ENCODE data around the gene FAM47C.
"Not testable (repeated sequence)": the region's sequence is repeated elsewhere in the genome, so short reads cannot be mapped to it uniquely, and the experiment has no call there.

DNA sequence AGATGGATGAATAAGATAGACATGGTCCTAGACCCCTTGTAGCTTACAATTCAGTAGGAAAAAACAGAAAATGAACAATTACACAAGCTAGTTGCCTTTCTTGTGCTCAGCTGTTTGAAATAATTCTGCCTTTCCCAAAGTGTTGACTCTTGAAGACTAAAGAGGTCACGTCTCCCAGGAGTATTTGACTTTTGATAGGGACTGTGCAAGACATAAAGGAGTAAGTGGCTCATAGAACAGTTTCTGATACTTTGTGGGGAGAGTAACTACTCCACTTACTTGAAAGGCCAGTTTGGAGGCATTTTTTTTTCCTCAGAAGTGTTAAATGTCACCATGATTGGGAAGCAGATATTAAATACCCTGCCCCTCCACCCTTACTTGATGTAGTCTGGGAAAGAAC lies 21.0 kb upstream of the FAM47C start:
- TF ChIP-seq EZH2phosphoT487 (IDR thresholded peaks at IDR 0.05; ENCODE audit: borderline replicate concordance) = not testable (repeated sequence)
- TF ChIP-seq, protein P1, sequence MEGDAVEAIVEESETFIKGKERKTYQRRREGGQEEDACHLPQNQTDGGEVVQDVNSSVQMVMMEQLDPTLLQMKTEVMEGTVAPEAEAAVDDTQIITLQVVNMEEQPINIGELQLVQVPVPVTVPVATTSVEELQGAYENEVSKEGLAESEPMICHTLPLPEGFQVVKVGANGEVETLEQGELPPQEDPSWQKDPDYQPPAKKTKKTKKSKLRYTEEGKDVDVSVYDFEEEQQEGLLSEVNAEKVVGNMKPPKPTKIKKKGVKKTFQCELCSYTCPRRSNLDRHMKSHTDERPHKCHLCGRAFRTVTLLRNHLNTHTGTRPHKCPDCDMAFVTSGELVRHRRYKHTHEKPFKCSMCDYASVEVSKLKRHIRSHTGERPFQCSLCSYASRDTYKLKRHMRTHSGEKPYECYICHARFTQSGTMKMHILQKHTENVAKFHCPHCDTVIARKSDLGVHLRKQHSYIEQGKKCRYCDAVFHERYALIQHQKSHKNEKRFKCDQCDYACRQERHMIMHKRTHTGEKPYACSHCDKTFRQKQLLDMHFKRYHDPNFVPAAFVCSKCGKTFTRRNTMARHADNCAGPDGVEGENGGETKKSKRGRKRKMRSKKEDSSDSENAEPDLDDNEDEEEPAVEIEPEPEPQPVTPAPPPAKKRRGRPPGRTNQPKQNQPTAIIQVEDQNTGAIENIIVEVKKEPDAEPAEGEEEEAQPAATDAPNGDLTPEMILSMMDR (conservative IDR thresholded peaks at IDR 0.05; ENCODE audit: low read length) = not testable (repeated sequence)

Data from Loucy (cell line).